Activated B cell treated with CpG ODN at 0.5 μM for 24 hours (primary cell): ENCODE measurements around the gene TERT. TPM values are rescaled to one million over a fixed set of nuclear protein-coding genes. Genes with fewer than 3 reads are reported as not detected.

ENCODE experiments used
- ATAC-seq: fragments of 200-7000 bp; cut with Tn5 transposase; one replicate; pipeline ENCODE4 v1.10.0; 2021; ENCODE audit warnings: low read depth, mild to moderate bottlenecking, moderate library complexity
- CTCF ChIA-PET: fragments of 350-600 bp; sonication (Branson Sonifier 250); formaldehyde crosslinking; loops from one replicate; lab custom pipeline; 2021; ENCODE audit warnings: antibody characterized with exemption; lab: Charles Lee
- POLR2A ChIA-PET: fragments of 350-600 bp; sonication (Branson Sonifier 250); formaldehyde crosslinking; loops from one replicate; lab custom pipeline; 2021; ENCODE audit warnings: antibody characterized with exemption; lab: Charles Lee
- DNase-seq: peaks from one replicate; pipeline ENCODE4 v3.0.0; 2022
- H3K27ac Mint-ChIP-seq: one replicate; pipeline ENCODE4 v1.8.0; 2020; ENCODE audit warnings: mixed read lengths
- H3K27me3 Mint-ChIP-seq: one replicate; pipeline ENCODE4 v1.8.0; 2021; ENCODE audit warnings: mixed read lengths
- H3K36me3 Mint-ChIP-seq: one replicate; pipeline ENCODE4 v1.8.0; 2021; ENCODE audit warnings: low read depth, mixed read lengths
- H3K4me1 Mint-ChIP-seq: one replicate; pipeline ENCODE4 v1.8.0; 2021; ENCODE audit warnings: mixed read lengths
- H3K4me3 Mint-ChIP-seq: one replicate; pipeline ENCODE4 v1.8.0; 2020; ENCODE audit warnings: mild to moderate bottlenecking, mixed read lengths
- H3K9me3 Mint-ChIP-seq: one replicate; pipeline ENCODE4 v1.8.0; 2020; ENCODE audit warnings: mixed read lengths
- intact Hi-C: fragments of 100-400 bp; cut with micrococcal nuclease; formaldehyde crosslinking; loops from one replicate; pipeline ENCODE4 v1.15.1; 2024
- total RNA-seq: library from RNA; stranded (reverse); gene quantifications from 2 replicates; pipeline ENCODE4 v1.2.3, GENCODE V29; 2022
- TF ChIP-seq, protein P1 (sequence below): fragments of 200-600 bp; IDR thresholded peaks from one replicate; pipeline ENCODE4 v1.8.0; 2022; ENCODE audit warnings: antibody characterized with exemption, mild to moderate bottlenecking

TERT gene
- total RNA-seq, 1 donor from 2014 or later: 0.35 TPM

GRCh38 chr5:1243487-1244130, 51.3 kb downstream of the TERT start:
- TF ChIP-seq, protein P1, sequence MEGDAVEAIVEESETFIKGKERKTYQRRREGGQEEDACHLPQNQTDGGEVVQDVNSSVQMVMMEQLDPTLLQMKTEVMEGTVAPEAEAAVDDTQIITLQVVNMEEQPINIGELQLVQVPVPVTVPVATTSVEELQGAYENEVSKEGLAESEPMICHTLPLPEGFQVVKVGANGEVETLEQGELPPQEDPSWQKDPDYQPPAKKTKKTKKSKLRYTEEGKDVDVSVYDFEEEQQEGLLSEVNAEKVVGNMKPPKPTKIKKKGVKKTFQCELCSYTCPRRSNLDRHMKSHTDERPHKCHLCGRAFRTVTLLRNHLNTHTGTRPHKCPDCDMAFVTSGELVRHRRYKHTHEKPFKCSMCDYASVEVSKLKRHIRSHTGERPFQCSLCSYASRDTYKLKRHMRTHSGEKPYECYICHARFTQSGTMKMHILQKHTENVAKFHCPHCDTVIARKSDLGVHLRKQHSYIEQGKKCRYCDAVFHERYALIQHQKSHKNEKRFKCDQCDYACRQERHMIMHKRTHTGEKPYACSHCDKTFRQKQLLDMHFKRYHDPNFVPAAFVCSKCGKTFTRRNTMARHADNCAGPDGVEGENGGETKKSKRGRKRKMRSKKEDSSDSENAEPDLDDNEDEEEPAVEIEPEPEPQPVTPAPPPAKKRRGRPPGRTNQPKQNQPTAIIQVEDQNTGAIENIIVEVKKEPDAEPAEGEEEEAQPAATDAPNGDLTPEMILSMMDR: no peak
- ChIA-PET CTCF (no interaction called here), POLR2A (no interaction called here)
- H3K27ac Mint-ChIP-seq: no peak overlapping the region
- no peak overlapping the region for H3K4me3 Mint-ChIP-seq
- peaks cover 11% of the 10 kb centered on the region for H3K27me3 Mint-ChIP-seq
- ATAC-seq (no peak), DNase-seq (no peak)
- no peaks in the 10 kb centered on the region for H3K36me3 Mint-ChIP-seq
- no peaks in the 10 kb centered on the region for H3K4me1 Mint-ChIP-seq
- intact Hi-C loops: no loop called here
- no peaks in the 10 kb centered on the region for H3K9me3 Mint-ChIP-seq

- no peak overlapping the region for H3K4me3 Mint-ChIP-seq
- no peak overlapping the region for H3K27ac Mint-ChIP-seq
- ATAC-seq (no peak), DNase-seq (no peak)
- intact Hi-C loops: no loop called here
- POLR2A ChIA-PET: no interaction called here
- H3K4me1 Mint-ChIP-seq: no peaks in the 10 kb centered on the region
- TF ChIP-seq, protein P1: no peak
- H3K9me3 Mint-ChIP-seq: no peaks in the 10 kb centered on the region
- CTCF ChIA-PET: no interaction called here
- H3K27me3 Mint-ChIP-seq: peaks cover 11% of the 10 kb centered on the region
- H3K36me3 Mint-ChIP-seq: no peaks in the 10 kb centered on the region
Measured at GRCh38 chr5:1242733-1243486, 52.0 kb downstream of the TERT start.

DNA sequence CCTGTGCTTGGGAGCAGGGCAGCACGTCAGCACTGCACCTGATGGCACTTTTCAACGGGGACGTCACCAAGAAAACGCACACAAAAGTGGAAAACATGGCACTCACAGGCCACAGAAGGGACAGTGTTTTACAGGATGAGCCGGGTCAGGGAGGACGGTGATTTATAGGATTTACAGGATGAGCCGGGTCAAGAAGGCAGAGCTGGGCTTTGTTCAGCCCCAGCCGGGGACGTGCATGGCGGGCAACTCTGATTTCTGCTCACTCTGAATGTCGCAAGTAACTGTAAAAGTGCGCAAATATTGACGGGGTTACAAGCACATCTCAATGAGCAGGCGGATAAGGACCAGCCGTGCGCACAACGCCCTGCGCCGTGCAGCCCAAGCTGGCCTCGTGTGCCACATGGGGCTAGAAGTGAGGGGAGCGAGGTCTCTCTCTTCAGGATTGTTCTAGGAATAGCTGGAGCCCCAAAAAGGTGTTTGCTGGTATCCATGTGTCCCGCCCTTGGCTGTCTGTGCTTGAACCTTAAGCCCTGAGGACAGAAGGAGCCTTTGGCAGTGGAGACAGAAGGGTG, 53.3 kb downstream of the TERT start:
- no peak overlapping the region for H3K4me3 Mint-ChIP-seq
- H3K9me3 Mint-ChIP-seq: no peaks in the 10 kb centered on the region
- H3K4me1 Mint-ChIP-seq: no peaks in the 10 kb centered on the region
- no peak overlapping the region for H3K27ac Mint-ChIP-seq
- DNase-seq (no peak), ATAC-seq (no peak)
- POLR2A ChIA-PET: no interaction called here
- TF ChIP-seq, protein P1: no peak
- CTCF ChIA-PET: no interaction called here
- intact Hi-C loops: no loop called here
- peaks cover 2% of the 10 kb centered on the region for H3K27me3 Mint-ChIP-seq
- H3K36me3 Mint-ChIP-seq: no peaks in the 10 kb centered on the region

DNA sequence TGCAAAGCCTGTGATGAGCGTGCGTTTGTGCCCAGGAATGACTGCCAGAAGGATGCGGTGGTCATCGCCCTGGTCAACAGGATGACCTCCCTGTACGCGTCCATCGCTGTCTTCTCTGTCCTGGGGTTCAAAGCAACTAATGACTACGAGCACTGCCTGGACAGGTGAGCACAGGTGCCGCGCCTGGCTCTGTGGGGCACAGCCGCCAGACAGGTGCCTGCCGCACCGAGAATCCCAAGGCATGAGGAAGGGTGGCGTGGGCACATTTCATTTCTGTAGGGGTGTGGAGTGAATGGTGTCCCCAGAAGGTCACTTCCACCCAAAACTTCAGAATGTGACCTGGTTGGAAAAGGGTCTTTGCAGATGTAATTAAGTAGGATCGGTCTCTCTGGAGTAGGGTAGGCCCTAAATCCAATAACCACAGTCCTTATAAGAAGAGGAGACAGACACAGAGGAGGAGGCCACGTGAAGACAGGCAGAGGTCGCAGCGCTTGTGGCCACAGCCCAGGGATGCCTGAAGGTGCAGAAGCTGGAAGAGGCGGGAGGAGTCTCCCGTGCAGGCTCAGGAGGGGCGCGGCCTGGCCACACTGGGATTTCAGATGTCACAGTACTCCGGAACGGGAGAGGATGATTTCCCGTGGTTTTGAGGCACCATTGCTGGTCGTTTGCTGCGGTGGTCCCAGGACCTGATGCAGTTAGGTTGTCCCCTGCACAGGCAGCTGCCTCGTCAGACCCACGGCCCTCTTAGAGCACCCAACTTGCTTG, 54.2 kb downstream of the TERT start:
- TF ChIP-seq, protein P1: no peak
- intact Hi-C loops: no loop called here
- Mint-ChIP-seq H3K9me3 (peaks cover 5% of the 10 kb centered on the region), H3K4me3 (no peak overlapping the region), H3K36me3 (no peaks in the 10 kb centered on the region), H3K27ac (no peak overlapping the region), H3K4me1 (no peaks in the 10 kb centered on the region), H3K27me3 (peaks cover 2% of the 10 kb centered on the region)
- CTCF ChIA-PET: no interaction called here
- POLR2A ChIA-PET: no interaction called here
- ATAC-seq (no peak), DNase-seq (no peak)
